Panc1 (cell line): ENCODE results near the gene RUNX1.

Experiments used
- TF ChIP-seq, protein P1 (sequence below): fragments of 450-650 bp; IDR thresholded peaks from 2 replicates; pipeline ENCODE4 v1.5.1; 2017; ENCODE audit warnings: mild to moderate bottlenecking
- TF ChIP-seq, protein P2 (sequence below), 2 experiments: IDR thresholded peaks; 2 replicates each; pipeline ENCODE4 v1.6.1; 2011 to 2012; ENCODE audit warnings: low read depth in 2 of 2, control low read depth in 1 of 2, low read length in 1 of 2, mild to moderate bottlenecking in 1 of 2, moderate library complexity in 1 of 2; ENCODE audit not compliant: insufficient read depth in 1 of 2

DNA sequence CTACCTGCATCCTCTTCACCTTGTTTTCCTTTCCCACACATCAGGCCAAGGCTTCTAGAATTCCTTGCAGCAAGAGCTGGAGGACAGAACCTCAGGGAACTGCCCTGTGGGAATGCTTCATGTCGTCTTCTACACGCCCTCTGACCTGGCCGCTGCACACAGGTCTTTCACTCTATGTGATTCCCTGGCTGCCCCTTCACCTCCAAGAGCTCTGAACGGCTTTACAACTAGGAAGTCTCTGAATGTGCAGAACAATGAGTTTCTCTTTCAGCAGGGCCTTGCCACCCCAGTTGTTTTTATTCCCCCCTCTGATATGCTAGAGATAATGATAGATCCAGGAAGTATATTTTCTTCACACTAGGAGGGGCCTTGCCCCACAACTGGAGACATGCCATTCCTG lies 237.7 kb downstream of the RUNX1 start:
- TF ChIP-seq, protein P1, sequence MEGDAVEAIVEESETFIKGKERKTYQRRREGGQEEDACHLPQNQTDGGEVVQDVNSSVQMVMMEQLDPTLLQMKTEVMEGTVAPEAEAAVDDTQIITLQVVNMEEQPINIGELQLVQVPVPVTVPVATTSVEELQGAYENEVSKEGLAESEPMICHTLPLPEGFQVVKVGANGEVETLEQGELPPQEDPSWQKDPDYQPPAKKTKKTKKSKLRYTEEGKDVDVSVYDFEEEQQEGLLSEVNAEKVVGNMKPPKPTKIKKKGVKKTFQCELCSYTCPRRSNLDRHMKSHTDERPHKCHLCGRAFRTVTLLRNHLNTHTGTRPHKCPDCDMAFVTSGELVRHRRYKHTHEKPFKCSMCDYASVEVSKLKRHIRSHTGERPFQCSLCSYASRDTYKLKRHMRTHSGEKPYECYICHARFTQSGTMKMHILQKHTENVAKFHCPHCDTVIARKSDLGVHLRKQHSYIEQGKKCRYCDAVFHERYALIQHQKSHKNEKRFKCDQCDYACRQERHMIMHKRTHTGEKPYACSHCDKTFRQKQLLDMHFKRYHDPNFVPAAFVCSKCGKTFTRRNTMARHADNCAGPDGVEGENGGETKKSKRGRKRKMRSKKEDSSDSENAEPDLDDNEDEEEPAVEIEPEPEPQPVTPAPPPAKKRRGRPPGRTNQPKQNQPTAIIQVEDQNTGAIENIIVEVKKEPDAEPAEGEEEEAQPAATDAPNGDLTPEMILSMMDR = no peak
- TF ChIP-seq, protein P2, sequence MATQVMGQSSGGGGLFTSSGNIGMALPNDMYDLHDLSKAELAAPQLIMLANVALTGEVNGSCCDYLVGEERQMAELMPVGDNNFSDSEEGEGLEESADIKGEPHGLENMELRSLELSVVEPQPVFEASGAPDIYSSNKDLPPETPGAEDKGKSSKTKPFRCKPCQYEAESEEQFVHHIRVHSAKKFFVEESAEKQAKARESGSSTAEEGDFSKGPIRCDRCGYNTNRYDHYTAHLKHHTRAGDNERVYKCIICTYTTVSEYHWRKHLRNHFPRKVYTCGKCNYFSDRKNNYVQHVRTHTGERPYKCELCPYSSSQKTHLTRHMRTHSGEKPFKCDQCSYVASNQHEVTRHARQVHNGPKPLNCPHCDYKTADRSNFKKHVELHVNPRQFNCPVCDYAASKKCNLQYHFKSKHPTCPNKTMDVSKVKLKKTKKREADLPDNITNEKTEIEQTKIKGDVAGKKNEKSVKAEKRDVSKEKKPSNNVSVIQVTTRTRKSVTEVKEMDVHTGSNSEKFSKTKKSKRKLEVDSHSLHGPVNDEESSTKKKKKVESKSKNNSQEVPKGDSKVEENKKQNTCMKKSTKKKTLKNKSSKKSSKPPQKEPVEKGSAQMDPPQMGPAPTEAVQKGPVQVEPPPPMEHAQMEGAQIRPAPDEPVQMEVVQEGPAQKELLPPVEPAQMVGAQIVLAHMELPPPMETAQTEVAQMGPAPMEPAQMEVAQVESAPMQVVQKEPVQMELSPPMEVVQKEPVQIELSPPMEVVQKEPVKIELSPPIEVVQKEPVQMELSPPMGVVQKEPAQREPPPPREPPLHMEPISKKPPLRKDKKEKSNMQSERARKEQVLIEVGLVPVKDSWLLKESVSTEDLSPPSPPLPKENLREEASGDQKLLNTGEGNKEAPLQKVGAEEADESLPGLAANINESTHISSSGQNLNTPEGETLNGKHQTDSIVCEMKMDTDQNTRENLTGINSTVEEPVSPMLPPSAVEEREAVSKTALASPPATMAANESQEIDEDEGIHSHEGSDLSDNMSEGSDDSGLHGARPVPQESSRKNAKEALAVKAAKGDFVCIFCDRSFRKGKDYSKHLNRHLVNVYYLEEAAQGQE (IDR thresholded peaks at IDR 0.05; ENCODE audit: insufficient read depth in 1 of 2, low read depth in 2 of 2, low read length in 1 of 2) = no peak
